Measurements from ENCODE around the gene CARD8.
"Not testable (repeated sequence)": the region's sequence is repeated elsewhere in the genome, so short reads cannot be mapped to it uniquely, and the experiment has no call there.

CARD8 gene

DNA sequence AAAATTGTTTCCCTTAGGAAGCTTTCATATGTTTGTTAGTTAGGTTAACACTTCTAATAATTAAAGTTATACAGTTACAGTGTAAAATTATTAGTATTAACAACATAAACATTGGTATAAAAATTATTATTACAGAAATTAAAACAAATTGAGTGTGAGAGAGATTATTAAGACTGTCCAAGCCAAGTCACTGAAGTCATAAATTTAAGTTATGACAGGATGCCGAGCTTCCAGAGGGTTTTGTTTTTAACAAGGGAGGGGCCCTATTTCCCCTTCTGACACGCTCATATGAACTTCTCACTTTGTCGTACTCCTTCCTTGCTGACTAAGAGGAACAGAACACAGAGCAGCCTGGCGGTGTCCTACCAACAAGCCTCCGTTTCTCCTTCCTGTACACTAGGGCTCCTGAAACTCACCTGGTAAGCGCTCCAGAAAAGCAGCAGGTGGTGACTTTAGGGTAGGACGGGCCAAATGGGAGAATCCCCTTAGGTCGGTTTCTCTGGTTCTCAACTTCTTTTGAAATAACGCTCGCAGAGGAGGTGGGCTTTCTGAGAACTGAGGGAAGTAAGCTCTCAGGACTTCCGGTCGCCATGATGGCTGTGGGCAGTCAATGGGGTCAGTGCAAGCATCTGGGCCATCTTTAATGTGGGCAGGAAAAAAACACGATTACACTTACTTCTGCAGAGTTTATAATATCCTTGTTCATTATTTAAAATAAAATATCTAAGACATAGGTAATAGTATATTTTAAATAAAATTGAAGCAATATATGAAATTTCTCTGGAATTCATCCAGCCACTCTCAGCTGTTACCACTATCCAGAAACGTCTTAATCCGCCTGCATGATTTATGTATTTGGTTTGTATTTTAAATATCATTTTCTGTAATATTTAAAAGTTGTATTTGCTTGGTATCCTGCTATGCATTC is at the start of gene CARD8:
Gene CARD8 (minus strand): TSS at position 537 of the 928 bp plus-strand sequence. CDS start 14,892 bp downstream, outside the sequence.
- peak; percentile 99 for DNase-seq

- DNase-seq = no peak
Observed at GRCh38 chr19:48303866-48304265, 48.2 kb upstream of the CARD8 start.

DNA sequence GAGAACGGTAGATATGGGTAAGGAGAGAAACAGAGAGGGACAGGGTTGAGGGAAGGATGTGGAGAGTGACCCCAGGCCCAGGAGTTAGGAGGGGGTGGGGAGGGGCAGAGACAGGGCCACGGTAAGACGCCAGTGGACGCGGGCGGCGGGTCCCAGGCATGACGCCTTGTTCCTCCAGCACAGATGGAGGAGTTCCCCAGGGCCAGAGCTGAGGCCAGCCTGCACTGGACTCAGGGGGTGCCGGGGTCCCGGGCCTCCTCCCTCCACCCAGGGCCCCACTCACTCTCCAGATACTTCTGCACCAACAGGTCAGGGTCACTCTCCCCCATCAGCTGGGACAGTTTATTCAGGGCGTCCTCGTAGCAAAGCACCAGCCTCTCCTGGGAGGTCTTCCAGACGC is 47.7 kb upstream of the CARD8 start:
- DNase-seq = no peak

DNA sequence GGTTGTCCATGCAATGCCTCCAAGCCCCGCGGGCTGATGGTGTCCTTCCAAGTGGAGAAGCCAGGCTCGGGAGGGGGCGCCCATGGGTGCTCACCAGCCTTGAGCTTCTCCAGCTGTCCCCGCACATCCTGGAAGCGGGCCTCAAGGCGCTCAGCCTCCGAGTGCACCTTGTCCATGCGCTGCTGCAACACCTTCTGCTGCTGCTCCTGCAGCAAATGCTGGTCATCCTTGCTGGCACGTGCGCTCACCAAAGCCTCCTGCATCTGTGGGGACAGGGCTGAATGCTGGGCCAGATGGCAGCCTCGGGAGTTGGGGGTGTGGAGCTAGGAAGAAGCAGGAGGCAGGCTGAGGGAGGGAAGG is 46.9 kb upstream of the CARD8 start:
- no peak for DNase-seq

- no peak for DNase-seq
Observed at GRCh38 chr19:48301886-48302599, 46.3 kb upstream of the CARD8 start.

GRCh38 chr19:48297975-48298374 is 42.3 kb upstream of the CARD8 start:
- DNase-seq = no peak

- no peak for DNase-seq
Observed at GRCh38 chr19:48296963-48297734, 41.4 kb upstream of the CARD8 start.

DNA sequence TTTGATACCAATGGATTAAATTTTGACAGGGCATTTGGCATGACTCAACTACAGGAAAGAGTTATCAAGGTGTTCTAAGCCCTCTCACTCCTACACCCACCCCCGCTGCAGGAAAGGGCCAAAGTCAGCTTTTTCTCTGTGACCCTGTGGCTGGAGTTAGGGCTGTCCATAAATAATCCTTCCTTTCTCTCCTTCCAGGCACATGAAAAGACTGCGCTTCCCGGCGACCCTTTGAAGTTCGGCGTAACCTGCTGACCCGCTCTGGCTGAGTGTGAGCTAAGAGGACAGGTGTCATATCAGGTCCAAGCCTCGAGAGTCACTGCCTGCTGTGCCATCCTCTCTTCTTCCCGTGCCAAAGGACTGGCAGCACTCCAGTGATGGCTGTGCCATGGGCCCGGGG is 39.7 kb upstream of the CARD8 start:
- no peak for DNase-seq

DNA sequence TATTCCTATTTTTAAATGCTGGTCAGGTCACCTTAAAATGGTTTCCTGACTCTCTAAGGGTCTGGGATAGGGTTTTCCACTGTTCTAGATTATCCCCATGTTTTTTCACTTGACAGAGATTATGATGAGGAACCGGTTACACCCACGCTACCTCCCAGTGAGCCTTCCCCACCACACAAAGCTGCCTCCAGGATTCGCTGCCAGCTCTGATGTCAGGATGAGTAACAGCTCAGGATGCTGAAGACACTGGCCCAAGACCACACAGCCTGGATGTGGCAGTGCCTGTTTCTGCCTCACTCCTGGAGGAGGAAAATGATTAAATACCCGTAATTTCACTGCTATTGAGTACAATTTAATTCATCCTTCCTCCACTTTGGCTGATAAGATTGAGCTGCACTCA is 37.1 kb upstream of the CARD8 start:
- no peak for DNase-seq

GRCh38 chr19:48291489-48291815 is 35.7 kb upstream of the CARD8 start:
- DNase-seq = not testable (repeated sequence)

DNA sequence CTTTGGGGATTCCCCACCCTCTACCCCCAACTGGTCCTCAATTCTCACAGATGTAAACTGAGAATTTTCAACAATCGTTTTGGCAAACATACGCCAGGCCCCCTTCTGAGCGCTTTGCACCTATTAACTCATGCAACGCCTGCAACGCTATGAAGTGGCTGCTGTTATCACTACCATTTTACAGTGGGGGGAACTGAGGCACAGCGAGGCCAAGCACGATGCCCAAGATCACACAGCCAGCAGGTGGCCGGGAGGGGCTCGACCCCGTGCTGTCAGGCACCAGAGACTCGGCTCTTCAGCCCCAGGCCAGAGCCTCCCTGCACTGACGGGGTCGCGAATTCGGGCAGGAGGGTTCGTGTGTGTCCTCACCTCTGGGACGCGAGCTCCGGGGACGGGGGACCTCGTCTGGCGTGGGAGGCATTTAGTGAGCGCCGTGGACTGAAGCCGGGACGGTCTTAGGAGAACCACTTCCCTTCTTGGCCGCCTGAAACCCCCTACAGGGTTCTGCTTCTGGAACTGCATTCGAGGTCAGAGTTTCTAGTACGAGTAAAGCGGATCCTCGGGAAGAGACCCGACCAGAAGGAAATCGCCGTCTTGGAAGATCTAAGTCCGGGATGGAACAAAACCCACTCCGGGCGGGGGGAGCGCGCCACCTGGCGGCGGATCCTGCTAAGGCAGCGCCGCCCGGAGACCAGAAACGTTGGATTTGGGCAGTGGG is 35.2 kb upstream of the CARD8 start:
- DNase-seq = peak; percentile 50

DNA sequence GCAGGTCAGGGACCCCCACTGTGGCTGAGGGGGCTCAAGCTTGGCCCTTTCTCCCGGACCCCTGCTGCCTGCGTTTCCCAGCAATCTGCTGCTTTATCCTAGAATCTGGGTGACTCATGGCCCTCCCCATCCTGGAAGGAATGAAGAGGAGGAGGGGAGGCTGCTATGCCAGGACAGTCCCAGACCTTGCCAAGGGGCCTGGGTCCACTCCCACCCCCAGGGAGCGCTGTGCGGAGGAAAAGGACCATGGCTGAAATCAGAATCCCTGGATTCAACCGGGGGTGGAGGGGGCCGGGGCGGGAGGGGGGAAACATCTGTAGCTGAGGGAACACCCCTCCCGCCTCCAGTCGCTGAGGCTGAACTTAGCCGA is 34.7 kb upstream of the CARD8 start:
- no peak for DNase-seq

DNA sequence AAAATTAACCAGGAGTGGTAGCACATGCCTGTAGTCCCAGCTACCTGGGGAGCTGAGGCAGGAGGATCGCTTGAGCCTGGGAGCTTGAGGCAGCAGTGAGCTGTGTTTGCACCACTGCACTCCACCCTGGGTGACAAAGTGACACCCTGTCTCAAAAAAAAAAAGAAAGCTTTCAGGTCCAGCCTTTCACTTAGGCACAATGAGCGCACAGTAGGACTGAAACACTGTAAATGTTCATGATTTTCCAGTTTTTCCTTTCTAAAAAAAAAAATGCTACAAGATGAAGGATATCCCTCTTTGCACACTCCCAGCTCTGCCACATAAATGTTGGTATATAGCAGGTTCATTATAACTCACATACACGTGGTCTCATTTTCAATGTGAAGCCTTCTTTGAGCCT is 32.0 kb upstream of the CARD8 start:
- DNase-seq = no peak

GRCh38 chr19:48284896-48285295 is 29.2 kb upstream of the CARD8 start:
- DNase-seq = no peak

DNA sequence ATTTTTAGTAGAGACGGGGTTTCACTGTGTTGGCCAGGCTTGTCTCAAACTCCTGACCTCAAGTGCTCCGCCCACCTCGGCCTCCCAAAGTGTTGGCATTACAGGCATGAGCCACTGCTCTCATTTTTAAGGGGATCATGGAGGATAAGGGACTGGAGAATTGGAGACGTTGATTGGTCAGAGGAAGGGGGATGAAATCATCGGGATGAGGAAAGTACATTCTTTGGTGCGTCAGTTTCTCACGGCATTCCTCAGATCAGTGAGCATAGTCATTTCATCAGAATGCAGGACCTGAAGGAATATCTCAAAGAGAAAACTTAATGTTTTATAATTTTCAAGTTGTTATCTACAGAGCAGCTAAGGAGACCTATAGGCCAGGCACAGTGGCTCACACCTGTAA is 28.2 kb upstream of the CARD8 start:
- DNase-seq = no peak

DNA sequence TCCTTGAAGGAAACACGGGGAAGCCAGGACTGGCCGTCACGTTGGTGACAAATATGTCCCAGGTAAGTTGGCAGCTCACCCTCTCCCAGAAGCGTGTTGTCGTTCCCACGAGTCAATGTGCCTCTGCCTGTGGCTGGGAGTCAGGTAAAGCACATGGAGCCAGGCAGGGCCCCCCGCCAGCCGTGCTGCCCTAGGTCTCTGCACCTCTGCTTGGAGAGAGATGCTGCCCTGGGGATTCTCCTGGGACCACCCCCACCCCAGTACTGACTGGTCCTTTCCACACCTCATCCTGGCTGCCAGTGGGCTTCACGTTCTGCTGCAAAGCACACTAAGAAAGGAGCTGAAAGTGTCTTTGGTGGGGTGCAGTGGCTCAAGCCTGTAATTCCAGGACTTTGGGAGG is 24.0 kb upstream of the CARD8 start:
- no peak for DNase-seq

GRCh38 chr19:48274938-48275337 is 19.2 kb upstream of the CARD8 start:
- DNase-seq = no peak

DNA sequence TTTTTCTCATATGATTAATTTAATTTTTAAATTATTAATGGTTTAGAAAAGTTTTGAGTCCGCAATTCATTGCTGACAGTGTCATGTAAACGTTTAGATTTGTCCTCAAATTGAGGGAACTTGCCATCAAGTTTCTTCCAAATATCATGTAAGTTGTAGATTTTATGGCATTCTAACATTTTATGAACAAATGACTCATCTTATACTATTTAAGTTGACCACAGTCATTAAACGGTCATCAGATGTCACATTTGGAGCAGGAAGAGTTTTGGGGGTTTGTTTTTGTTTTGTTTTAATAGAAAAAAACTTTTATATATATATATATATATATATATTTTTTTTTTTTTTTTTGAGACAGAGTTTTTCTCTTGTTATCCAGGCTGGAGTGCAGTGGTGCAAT is 18.5 kb upstream of the CARD8 start:
- no peak for DNase-seq

DNA sequence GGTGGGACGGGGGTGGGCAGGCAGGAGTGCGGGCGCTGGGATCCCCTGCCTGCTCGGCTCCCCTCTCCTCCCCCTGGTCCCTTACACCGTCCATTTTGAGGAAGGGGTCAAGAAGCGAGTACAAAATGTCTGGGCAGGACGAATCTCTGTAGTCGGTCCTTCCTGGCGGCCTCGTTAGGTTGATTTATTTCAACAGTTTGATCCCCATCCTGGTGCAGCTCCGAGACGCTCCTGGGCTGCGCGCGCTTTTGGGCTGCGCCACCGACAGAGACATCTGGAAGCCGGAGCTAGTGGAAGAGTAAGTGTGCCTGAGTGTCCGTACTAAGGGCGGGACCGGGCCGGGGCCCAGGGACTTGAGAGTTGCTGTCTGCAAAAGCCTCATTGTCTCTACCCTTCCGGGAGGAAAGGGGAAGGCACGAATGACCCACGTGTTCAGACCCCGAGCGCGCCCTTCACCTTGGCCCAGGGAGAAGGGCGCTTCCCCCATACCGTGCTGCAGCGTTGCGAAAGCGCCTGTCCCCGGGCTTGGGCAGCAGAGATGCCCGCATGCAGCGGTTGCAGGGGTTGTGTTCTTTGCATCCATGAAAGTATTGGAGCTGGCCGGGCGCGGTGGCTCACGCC is 15.9 kb upstream of the CARD8 start:
- no peak for DNase-seq

- DNase-seq = not testable (repeated sequence)
Observed at GRCh38 chr19:48269617-48270026, 13.9 kb upstream of the CARD8 start.

GRCh38 chr19:48265326-48265725 is 9.6 kb upstream of the CARD8 start:
- not testable (repeated sequence) for DNase-seq

DNA sequence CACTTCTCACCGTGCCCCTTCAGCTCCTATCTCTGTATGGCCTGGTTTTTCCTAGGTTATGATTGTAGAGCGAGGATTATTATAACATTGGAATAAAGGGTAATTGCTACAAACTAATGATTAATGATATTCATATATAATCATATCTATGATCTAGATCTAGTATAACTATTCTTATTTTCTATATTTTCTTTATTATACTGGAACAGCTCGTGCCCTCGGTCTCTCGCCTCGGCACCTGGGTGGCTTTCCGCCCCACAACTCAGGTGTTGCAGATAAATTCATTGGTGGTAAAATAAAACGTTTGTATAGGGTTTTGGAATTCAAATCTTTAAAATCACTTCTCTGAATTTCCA is 4.6 kb upstream of the CARD8 start:
- DNase-seq = not testable (repeated sequence)

- not testable (repeated sequence) for DNase-seq
Observed at GRCh38 chr19:48258992-48259391, 3.3 kb upstream of the CARD8 start.

Measured in KG1 (cell line).